Activated CD8-positive, alpha-beta memory T cell treated with anti-CD3 and anti-CD28 coated beads, Interleukin-2, amount 50 U/mL, for 1 hour (primary cell): ENCODE results near the gene PDGFRB.
"Not testable (repeated sequence)": the region's sequence is repeated elsewhere in the genome, so short reads cannot be mapped to it uniquely, and the experiment has no call there.

ENCODE experiments used
- DNase-seq: peaks from one replicate; pipeline ENCODE4 v3.0.0-alpha.2; 2020; ENCODE audit errors: extremely low read depth

PDGFRB gene

GRCh38 chr5:150084754-150085153 lies 70.9 kb downstream of the PDGFRB start:
- DNase-seq, result not testable (repeated sequence)

DNA sequence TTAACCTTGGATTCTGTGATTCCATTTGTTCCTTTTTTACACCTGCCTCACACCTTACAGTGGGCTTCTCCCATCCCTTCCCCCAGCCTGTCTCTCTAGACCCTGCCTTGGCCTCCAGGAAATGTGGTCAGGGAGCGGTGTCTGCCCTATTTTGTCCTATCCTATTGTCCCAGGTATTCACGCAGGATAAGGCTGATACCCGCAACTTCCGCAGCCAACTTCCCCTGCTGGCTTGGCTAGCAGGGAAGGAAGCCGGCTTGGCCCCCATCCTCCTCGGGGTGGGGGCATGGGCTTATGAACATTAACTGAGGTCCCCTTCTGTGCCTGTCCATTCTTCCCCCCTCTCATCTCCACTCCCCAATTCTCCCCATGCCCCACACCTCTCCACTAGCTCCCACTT lies 72.8 kb downstream of the PDGFRB start:
- DNase-seq, result no peak

GRCh38 chr5:150082374-150082773 lies 73.3 kb downstream of the PDGFRB start:
- DNase-seq, result no peak

DNA sequence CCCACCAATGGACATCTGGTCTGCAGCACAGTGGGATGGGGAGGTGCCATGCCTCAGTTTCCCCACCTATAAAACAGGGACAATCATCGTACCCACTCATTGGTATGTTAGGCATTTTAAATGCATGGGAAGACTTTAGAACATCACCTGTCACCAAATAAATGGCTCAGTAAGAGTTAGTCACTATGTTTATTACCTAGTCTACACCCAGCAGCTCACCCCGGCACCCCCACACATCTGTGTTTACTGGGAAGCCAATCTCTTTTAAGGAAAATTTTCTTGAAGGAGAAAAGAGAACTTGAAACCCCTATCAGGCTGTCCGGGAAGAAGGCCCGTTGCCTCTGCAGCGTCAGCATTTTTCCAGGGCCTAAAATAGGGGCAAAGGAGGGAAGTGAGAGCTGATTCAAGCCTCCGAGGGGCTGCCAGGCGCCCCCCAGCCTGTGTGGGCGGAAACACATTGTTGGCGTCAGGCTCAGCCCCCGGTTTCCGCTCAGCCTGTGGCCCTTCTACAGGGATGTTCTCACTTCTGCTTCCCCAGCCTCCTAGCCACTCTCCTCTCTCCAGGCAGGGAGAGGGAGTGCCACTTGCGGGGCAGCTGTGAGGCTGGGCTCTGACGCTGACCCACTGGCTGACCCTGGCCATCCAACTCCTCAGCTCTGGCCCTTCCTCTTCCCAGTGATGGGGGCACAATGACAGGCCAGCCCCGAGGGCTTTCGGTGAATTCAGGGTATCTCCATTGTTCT lies 73.9 kb downstream of the PDGFRB start:
- DNase-seq, result no peak

DNA sequence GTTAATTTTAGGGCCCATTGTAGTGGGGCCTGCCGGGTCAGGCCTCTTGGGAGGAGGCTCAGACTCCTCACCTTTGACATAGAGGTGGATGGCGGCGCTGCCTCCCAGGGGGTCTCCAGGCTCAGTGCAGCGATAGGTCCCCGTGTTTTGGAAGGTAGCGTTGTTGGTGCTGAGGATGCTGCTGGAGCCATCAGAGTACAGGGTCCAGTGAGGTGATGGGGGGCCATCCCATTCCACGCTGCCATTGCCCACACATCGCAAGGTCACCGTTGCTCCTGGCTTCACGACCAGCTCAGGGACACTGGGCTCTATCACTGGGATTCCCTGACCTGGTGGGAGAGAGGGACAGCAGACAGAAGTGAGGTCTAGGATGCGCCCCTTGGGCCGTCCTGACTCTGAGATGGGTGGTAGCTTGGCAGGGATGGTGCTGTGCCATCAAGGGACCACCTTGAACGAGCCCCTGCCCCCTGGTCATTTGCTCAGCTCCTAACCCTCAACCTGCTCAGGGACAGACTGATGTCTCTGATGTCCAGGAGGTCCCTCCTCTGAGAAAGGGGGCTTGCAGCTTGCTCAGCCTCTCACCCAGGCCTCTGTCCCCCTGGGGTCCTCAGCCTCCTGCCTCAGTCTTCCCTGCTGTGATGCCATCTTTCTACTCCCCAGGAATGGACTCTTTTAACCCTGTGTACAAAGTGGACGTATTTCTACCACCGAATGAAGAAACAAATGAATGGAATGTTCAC lies 74.8 kb downstream of the PDGFRB start:
- DNase-seq, result no peak

DNA sequence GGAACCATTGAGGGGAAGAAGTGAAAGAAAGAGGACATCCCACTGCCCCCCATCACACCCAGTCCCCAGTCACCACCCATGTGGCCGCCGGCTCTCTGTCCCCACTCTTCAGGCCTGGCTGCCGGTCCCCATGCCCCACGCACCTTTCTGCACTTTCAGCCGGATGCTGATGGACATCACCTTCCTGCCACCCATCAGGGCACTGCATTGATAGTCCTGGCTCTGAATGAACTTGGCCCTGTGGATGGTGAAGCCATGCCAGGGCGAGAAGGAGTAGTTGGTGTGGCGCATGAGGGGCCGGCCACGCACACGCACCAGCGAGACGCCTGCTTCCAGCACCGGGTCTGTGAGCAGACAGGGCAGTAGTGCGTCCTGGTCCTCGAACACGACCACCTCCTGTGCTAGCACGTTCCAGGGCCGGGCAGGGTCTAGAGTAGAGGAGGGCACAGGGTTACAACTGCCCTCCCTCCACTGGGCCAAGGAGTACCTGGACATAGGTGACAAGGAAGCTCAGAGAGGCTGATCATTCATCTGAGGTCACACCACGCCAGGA lies 75.7 kb downstream of the PDGFRB start:
- DNase-seq, result no peak

- no peak for DNase-seq
These were observed 76.6 kb downstream of the PDGFRB start for GRCh38 chr5:150078802-150079689.

GRCh38 chr5:150077996-150078801 lies 77.4 kb downstream of the PDGFRB start:
- DNase-seq, result no peak

DNA sequence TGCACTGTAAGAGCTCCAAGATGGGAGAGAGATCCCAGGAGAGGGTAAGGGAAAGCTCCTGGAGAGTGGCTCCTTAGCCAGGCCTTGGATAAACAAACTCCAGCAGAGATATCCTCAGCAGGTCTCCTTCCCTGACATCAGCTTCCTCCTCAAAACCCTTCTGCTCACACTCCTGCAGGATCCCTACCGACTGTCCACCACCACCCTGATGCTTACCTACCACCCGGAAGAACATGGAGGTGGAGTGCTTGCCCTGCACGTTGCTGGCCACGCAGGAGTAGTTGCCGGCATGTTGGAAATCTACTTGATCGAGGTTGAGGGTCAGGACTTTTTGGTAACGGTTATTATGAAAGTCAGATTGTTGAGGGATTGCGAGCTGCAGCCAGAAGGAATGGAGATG lies 78.6 kb downstream of the PDGFRB start:
- no peak for DNase-seq

GRCh38 chr5:150075806-150076205 lies 79.8 kb downstream of the PDGFRB start:
- no peak for DNase-seq

- DNase-seq, result no peak
These were observed 80.4 kb downstream of the PDGFRB start for GRCh38 chr5:150075233-150075632.

GRCh38 chr5:150073677-150074076 lies 82.0 kb downstream of the PDGFRB start:
- DNase-seq, result no peak

- no peak for DNase-seq
These were observed 82.5 kb downstream of the PDGFRB start for GRCh38 chr5:150073086-150073625.

DNA sequence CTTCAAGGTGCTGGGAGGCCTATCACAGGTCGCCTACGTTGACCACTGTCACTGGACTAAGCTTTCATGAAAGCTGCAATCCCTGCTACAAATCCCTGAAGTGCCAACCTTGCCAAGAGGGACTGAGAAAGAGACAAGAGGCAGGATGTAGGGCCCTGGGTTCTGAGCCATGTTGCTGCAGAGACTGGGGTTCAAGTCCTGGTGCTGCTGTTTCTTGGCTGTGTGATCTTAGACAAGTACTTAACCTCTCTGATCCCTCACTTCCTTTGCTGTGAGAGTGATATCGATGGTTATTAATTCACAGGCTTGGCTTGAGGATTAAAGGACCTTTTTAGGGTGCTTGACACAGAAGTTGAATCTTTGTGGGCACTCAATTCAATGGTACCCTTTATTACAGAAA lies 84.8 kb downstream of the PDGFRB start:
- DNase-seq, result no peak

DNA sequence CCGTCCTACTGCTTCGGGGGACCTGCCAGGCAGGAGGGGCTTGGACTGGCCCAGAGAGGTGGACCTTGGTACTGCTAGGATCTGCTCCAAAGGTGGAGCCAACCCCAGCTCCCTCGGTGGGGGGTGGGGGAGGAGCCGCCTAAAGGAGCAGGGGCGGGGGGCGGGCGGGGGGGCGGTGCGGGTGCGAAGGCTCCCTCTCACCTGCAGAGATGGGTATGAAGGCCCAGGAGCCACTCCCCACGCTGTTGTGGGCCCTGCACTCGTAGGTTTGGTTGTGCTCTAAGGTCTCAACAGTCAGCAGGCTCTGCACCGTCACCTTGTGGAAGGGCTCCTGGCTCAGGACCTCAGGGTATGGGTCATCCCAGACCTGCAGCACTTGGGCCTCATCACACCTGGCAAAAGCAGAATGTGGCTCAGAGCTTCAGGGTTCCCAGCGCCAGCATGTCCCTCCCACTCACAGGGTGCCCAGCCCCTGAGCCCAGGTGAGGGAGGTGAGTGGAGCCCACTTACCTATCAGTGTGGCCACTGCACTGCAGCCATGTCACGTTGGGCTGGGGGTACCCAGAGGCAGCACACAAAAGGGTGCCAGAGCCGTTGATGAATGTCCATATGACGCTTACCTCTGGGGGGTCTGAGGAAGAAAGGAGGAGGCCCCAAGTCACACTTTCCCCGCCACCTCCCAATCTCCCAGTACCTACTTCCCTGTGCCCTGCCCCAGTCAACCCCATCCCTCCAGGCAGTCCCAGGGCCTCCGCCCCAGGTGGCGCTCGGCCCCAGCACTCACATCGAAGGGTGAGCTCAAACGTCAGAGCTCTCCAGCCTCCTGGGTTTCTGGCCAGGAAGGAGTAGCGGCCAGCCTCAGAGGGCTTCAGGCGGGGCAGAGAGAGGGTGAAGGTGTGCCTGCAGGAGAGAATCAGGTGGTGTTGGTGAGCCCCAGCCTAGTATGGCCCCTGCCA lies 85.7 kb downstream of the PDGFRB start:
- DNase-seq, result no peak

GRCh38 chr5:150068961-150069645 lies 86.5 kb downstream of the PDGFRB start:
- no peak for DNase-seq

DNA sequence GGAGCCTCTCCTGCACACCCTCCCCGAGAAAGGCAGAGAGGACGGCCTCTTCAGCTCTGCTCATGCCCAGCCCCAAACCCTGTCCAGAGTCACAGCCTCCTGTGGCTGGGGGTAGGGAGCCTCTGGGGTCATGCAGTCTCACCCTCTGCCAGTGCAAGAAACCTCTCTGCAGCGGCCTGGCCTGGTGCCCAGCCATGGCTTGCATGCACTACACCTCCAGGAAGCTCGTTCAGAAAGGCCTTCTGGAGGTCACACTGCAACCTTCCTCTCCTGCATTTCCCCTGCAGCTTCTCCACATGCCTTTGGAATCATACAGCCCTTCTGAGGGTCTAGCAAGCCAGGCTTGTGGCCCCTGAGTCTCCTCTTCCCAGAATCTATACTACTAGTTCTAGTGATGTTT lies 87.2 kb downstream of the PDGFRB start:
- no peak for DNase-seq

DNA sequence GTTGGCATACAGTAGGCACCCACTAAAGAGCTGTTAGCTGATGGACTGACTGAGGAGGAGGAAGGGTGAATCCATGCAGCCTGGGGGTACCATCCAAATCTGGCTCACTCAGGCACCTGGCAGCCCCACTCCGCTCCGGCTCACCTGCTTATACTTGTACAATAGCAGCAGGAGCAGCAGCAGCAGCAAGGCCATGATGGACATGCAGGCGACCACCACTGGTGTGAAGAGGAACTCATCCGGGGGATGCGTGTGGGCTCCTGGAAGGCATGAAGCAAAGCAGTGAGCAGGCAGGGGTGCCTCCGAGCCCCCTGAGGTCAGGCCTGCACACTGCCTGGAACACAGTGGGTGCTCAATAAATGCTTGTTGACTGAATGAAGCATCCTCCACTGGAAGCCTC lies 87.6 kb downstream of the PDGFRB start:
- no peak for DNase-seq

GRCh38 chr5:150067405-150067960 lies 88.2 kb downstream of the PDGFRB start:
- DNase-seq, result no peak
